Middle frontal gyrus (tissue), 1 donor: ENCODE data around the gene PMM1.

ENCODE experiments used
- DNase-seq: peaks from one replicate; pipeline ENCODE4 v3.0.0-alpha.2; 2015; ENCODE audit warnings: low spot score; ENCODE audit errors: extremely low spot score

The PMM1 gene

DNA sequence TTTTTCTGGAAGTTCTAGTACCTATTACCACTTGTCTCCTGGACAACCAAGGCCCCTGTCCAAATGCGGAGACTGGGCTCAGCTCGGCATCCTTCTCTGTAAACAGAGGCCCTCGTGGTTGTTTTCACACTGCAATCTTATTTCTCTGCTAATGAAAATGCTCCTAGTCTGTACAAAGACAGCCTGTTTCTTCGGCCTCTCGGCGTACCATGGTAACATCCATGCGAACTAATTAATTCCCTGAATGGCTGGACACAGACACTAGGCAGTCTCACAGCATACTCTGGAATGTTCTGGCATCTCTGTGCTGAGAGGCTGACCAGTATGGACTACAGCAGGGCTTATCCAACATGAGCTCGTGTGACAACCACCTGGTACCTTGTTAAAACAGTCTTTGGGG, 51.1 kb downstream of the PMM1 start:
- DNase-seq: peak; percentile 41

- no peak for DNase-seq
These were observed 52.4 kb downstream of the PMM1 start for GRCh38 chr22:41537203-41537602.

DNA sequence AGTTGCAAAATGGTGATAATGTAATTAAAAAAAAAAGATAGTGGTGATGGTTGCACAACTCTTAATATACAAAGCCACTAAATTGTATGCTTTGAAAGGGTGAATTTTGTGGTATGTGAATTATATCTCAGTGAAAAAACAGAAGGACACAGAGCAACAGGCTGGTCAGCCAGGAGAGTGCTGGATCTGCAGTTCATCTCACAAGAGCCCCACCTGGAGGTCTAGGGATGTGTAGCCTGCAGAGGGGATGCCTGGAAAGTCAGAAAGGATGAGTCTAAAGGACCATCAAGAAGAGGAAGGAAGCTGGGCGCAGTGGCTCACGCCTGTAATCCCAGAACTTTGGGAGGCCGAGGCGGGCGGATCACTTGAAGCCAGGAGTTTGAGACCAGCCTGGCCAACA, 54.4 kb downstream of the PMM1 start:
- no peak for DNase-seq

DNA sequence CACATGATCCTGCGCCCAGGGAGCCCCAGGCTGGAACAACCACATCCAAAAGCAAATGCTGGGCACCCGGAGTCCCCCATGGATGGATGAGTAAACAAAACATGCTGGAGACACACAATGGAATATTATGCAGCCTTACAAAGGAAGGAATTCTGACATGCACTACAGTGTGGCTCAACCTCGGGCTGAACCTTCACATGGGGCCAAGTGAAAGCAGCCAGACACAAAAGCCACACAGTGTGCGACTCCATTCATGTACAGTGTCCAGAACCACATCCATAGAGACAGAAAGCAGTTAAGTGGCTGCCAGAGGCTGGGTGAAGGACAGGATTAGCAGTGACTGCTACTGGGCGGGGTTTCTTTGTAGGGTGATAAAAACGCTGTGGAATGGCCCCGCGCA, 55.4 kb downstream of the PMM1 start:
- no peak for DNase-seq

GRCh38 chr22:41532908-41533825, 56.5 kb downstream of the PMM1 start:
- DNase-seq: no peak

- no peak for DNase-seq
These were observed 57.7 kb downstream of the PMM1 start for GRCh38 chr22:41531715-41532477.

DNA sequence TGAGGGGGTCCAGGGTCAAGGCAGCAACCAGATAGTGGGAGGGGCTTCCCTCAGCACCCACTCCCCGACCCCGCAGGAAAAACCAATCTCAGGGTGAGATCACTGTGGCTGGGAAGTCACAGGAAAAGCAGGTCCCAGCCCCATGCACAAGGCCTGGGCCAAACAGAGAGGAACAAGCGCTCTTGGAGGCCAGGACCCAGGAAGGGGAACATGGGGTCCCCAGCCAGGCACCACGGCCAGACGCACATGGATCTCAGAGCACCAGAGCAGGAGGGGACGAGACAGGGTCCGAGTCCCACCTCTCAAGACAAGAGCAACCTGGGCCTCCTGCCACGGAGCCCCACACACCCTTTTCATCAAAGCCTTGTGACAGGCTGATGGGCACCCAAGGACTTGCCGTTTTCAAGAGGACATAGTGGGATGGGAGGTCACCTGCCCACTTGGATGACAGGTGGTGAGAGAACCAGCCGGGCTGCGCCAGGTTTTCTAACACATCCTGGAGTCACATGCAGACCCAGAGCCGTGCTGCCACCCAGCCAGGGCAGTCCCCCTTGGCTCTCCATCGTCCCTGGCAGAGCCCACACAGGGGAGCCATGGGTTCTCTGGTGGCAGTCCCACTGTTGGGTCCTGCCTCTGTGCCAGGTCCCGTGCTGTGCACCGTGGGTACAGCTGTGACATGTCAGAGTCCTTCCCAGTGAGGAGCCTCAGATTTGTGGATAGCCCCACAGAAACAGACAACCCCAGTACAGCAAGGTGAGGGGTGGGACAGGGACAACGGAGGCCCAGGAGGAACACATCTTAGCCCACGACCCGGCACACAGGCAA, 58.5 kb downstream of the PMM1 start:
- no peak for DNase-seq

- no peak for DNase-seq
These were observed 60.6 kb downstream of the PMM1 start for GRCh38 chr22:41528938-41529561.

DNA sequence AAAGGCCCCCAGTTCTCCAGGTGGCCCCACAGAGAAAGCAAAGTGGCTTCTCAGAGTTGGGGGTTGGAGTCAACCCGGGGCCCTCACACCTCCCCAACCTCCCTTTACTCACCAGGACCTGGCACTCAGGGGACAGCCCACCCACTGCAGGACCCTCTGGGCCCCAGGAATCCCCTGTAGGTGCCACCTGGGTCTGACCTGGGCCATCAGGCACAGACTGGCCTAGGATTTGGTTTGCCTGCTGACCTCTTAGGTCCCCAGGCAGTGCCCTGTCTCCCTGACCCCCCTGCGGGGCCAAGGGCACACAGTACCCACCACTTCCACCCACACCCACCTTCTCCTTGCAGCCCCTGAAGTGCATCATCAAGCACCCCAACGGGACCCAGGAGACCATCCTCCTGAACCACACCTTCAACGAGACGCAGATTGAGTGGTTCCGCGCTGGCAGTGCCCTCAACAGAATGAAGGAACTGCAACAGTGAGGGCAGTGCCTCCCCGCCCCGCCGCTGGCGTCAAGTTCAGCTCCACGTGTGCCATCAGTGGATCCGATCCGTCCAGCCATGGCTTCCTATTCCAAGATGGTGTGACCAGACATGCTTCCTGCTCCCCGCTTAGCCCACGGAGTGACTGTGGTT, 61.4 kb downstream of the PMM1 start:
- DNase-seq: no peak
